CD4-positive, alpha-beta T cell treated with Interleukin-1 beta for 1 hour (primary cell): ENCODE results near the gene CHRDL1.

Experiments
- DNase-seq, 2 donors: peaks; one replicate each; pipeline ENCODE4 v3.0.0-alpha.2; 2020 to 2022

Gene CHRDL1

GRCh38 chrX:110646386-110646785 lies 149.2 kb downstream of the CHRDL1 start:
- DNase-seq: no peak
